Measurements from ENCODE around the gene SCFD2. TPM values are rescaled to one million over a fixed set of nuclear protein-coding genes. Genes with fewer than 3 reads are reported as not detected.
A peak's percentile ranks its signal among the peaks of the same experiment; 100 is the strongest.
"Not testable (repeated sequence)": the region's sequence is repeated elsewhere in the genome, so short reads cannot be mapped to it uniquely, and the experiment has no call there.

The SCFD2 gene
- total RNA-seq, 1 donor from 2014 or later, result 20.8 TPM

- no peak for DNase-seq (ENCODE audit: low read depth, low spot score)
Observed at GRCh38 chr4:53240573-53240972, 125.3 kb downstream of the SCFD2 start.

- not testable (repeated sequence) for DNase-seq (ENCODE audit: low read depth, low spot score)
Observed at GRCh38 chr4:53238352-53238751, 127.5 kb downstream of the SCFD2 start.

- DNase-seq (ENCODE audit: low read depth, low spot score), result not testable (repeated sequence)
Observed at GRCh38 chr4:53237811-53238210, 128.1 kb downstream of the SCFD2 start.

GRCh38 chr4:53236624-53237023, 129.2 kb downstream of the SCFD2 start:
- DNase-seq (ENCODE audit: low read depth, low spot score), result not testable (repeated sequence)

GRCh38 chr4:53235547-53235946, 130.3 kb downstream of the SCFD2 start:
- no peak for DNase-seq (ENCODE audit: low read depth, low spot score)

- no peak for DNase-seq (ENCODE audit: low read depth, low spot score)
Observed at GRCh38 chr4:53234669-53235068, 131.2 kb downstream of the SCFD2 start.

- DNase-seq (ENCODE audit: low read depth, low spot score), result no peak
Observed at GRCh38 chr4:53234111-53234510, 131.8 kb downstream of the SCFD2 start.

- no peak for DNase-seq (ENCODE audit: low read depth, low spot score)
Observed at GRCh38 chr4:53233114-53233795, 132.6 kb downstream of the SCFD2 start.

GRCh38 chr4:53232371-53232770, 133.5 kb downstream of the SCFD2 start:
- DNase-seq (ENCODE audit: low read depth, low spot score), result no peak

GRCh38 chr4:53228036-53228435, 137.8 kb downstream of the SCFD2 start:
- no peak for DNase-seq (ENCODE audit: low read depth, low spot score)

- no peak for DNase-seq (ENCODE audit: low read depth, low spot score)
Observed at GRCh38 chr4:53227451-53227850, 138.4 kb downstream of the SCFD2 start.

GRCh38 chr4:53221832-53222480, 143.9 kb downstream of the SCFD2 start:
- no peak for DNase-seq (ENCODE audit: low read depth, low spot score)

- DNase-seq (ENCODE audit: low read depth, low spot score), result not testable (repeated sequence)
Observed at GRCh38 chr4:53219148-53219547, 146.7 kb downstream of the SCFD2 start.

- DNase-seq (ENCODE audit: low read depth, low spot score), result no peak
Observed at GRCh38 chr4:53208753-53209152, 157.1 kb downstream of the SCFD2 start.

GRCh38 chr4:53205970-53206369, 159.9 kb downstream of the SCFD2 start:
- DNase-seq (ENCODE audit: low read depth, low spot score), result no peak

GRCh38 chr4:53199356-53199755, 166.5 kb downstream of the SCFD2 start:
- no peak for DNase-seq (ENCODE audit: low read depth, low spot score)

- no peak for DNase-seq (ENCODE audit: low read depth, low spot score)
Observed at GRCh38 chr4:53197772-53198142, 168.1 kb downstream of the SCFD2 start.

GRCh38 chr4:53196882-53197771, 168.7 kb downstream of the SCFD2 start:
- peak; percentile 26 for DNase-seq (ENCODE audit: low read depth, low spot score)

- no peak for DNase-seq (ENCODE audit: low read depth, low spot score)
Observed at GRCh38 chr4:53195815-53196661, 169.8 kb downstream of the SCFD2 start.

GRCh38 chr4:53194727-53195126, 171.1 kb downstream of the SCFD2 start:
- no peak for DNase-seq (ENCODE audit: low read depth, low spot score)

GRCh38 chr4:53193111-53193510, 172.8 kb downstream of the SCFD2 start:
- no peak for DNase-seq (ENCODE audit: low read depth, low spot score)

Measured in pulmonary artery endothelial cell (primary cell).